Chondrocyte (in vitro differentiated cells): ENCODE measurements around the gene TMTC4. TPM values are rescaled to one million over a fixed set of nuclear protein-coding genes. Genes with fewer than 3 reads are reported as not detected.
"Not testable (repeated sequence)": the region's sequence is repeated elsewhere in the genome, so short reads cannot be mapped to it uniquely, and the experiment has no call there.

Source experiments
- DNase-seq: peaks from one replicate; pipeline ENCODE4 v3.0.0; 2021; ENCODE audit warnings: mixed read lengths, low spot score
- H3K27ac Mint-ChIP-seq: one replicate; pipeline ENCODE4 v1.8.0; 2021; ENCODE audit warnings: mild to moderate bottlenecking, moderate library complexity, mixed read lengths; ENCODE audit not compliant: unreplicated experiment
- H3K27me3 Mint-ChIP-seq: 2 replicates; pipeline ENCODE4 v1.8.0; 2021; ENCODE audit warnings: low read depth, mixed read lengths
- H3K36me3 Mint-ChIP-seq: 2 replicates; pipeline ENCODE4 v1.8.0; 2021; ENCODE audit warnings: low read depth, mixed read lengths
- H3K4me1 Mint-ChIP-seq: 2 replicates; pipeline ENCODE4 v1.8.0; 2021; ENCODE audit warnings: low read depth, mild to moderate bottlenecking, mixed read lengths
- H3K4me3 Mint-ChIP-seq: one replicate; pipeline ENCODE4 v1.8.0; 2021; ENCODE audit warnings: mild to moderate bottlenecking, moderate library complexity, mixed read lengths; ENCODE audit not compliant: unreplicated experiment
- H3K9me3 Mint-ChIP-seq: 2 replicates; pipeline ENCODE4 v1.8.0; 2021; ENCODE audit warnings: low read depth, mixed read lengths
- total RNA-seq: library from RNA; stranded (reverse); gene quantifications from 3 replicates; pipeline ENCODE4 v1.2.1, GENCODE V29; 2021
- TF ChIP-seq, protein P1 (sequence below): fragments of 200-600 bp; sonication (generic); IDR thresholded peaks from 2 replicates; pipeline ENCODE4 v1.5.0; 2021; ENCODE audit warnings: antibody characterized with exemption, mild to moderate bottlenecking, moderate library complexity

Gene TMTC4
- total RNA-seq, 1 donor from 2014 or later = 11.5 TPM

DNA sequence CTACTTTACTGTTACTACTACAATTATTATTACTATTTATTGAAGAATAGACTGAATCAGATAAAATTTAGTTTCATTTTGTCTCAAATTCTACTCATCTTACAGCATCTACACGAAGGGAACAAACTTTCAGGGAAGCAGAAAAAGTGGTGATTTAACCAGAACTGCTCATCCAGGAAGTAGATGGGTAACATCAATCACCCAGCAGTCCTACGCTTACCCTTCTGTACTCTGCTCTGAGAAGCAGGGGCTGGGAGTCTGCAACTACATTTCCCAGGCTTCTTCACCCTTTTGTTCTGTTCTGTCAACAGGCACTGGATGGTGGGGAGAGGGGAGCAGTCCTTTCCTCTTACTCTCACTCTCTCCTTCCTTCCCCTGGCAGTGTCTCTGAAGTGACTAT lies 54.7 kb downstream of the TMTC4 start:
- no peak for DNase-seq
- TF ChIP-seq, protein P1, sequence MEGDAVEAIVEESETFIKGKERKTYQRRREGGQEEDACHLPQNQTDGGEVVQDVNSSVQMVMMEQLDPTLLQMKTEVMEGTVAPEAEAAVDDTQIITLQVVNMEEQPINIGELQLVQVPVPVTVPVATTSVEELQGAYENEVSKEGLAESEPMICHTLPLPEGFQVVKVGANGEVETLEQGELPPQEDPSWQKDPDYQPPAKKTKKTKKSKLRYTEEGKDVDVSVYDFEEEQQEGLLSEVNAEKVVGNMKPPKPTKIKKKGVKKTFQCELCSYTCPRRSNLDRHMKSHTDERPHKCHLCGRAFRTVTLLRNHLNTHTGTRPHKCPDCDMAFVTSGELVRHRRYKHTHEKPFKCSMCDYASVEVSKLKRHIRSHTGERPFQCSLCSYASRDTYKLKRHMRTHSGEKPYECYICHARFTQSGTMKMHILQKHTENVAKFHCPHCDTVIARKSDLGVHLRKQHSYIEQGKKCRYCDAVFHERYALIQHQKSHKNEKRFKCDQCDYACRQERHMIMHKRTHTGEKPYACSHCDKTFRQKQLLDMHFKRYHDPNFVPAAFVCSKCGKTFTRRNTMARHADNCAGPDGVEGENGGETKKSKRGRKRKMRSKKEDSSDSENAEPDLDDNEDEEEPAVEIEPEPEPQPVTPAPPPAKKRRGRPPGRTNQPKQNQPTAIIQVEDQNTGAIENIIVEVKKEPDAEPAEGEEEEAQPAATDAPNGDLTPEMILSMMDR = no peak
- Mint-ChIP-seq H3K36me3 (peaks cover 10% of the 10 kb centered on the region), H3K27ac (no peak overlapping the region), H3K9me3 (no peaks in the 10 kb centered on the region), H3K27me3 (no peaks in the 10 kb centered on the region), H3K4me1 (no peaks in the 10 kb centered on the region), H3K4me3 (no peak overlapping the region)

GRCh38 chr13:100618897-100619296 lies 55.7 kb downstream of the TMTC4 start:
- not testable (repeated sequence) for H3K4me3 Mint-ChIP-seq, H3K27ac Mint-ChIP-seq, H3K4me1 Mint-ChIP-seq, H3K9me3 Mint-ChIP-seq, H3K27me3 Mint-ChIP-seq, DNase-seq, H3K36me3 Mint-ChIP-seq

DNA sequence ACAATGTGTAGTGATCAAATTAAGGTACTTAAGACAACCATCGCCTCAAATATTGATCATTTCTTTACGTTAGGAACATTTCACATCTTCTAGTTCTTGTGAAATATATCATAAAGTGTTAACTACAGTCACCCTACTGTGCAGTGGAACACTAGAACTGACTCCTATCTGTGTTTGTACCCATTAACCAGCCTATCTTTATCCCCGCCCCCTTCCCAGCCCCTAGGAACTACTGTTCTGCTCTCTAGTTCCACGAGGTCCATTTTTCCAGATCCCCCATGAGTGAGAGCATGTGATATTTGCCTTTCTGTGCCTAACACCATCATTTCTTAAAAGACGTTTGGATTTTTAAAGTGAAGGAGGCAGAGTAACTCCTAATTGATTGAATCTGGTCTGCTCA lies 61.6 kb downstream of the TMTC4 start:
- H3K27ac Mint-ChIP-seq = no peak overlapping the region
- no peaks in the 10 kb centered on the region for H3K4me1 Mint-ChIP-seq
- no peaks in the 10 kb centered on the region for H3K27me3 Mint-ChIP-seq
- TF ChIP-seq, protein P1 = no peak
- H3K9me3 Mint-ChIP-seq = no peaks in the 10 kb centered on the region
- no peak for DNase-seq
- H3K36me3 Mint-ChIP-seq = peaks cover 7% of the 10 kb centered on the region
- no peak overlapping the region for H3K4me3 Mint-ChIP-seq

GRCh38 chr13:100611678-100612492 lies 62.7 kb downstream of the TMTC4 start:
- TF ChIP-seq, protein P1 = no peak
- DNase-seq = no peak
- Mint-ChIP-seq H3K27me3 (no peaks in the 10 kb centered on the region), H3K4me1 (no peaks in the 10 kb centered on the region), H3K27ac (no peak overlapping the region), H3K9me3 (no peaks in the 10 kb centered on the region), H3K4me3 (no peak overlapping the region), H3K36me3 (peaks cover 11% of the 10 kb centered on the region)

GRCh38 chr13:100610391-100611347 lies 63.9 kb downstream of the TMTC4 start:
- TF ChIP-seq, protein P1 = no peak
- Mint-ChIP-seq H3K4me3 (no peak overlapping the region), H3K36me3 (peaks cover 13% of the 10 kb centered on the region), H3K4me1 (no peaks in the 10 kb centered on the region), H3K9me3 (no peaks in the 10 kb centered on the region), H3K27me3 (no peaks in the 10 kb centered on the region), H3K27ac (no peak overlapping the region)
- DNase-seq = no peak
